Hematopoietic multipotent progenitor cell (in vitro differentiated cells): ENCODE measurements around the gene TMEM184B. TPM values are rescaled to one million over a fixed set of nuclear protein-coding genes. Genes with fewer than 3 reads are reported as not detected.

Experiments used
- DNase-seq, 3 donors: peaks; one replicate each; pipeline ENCODE4 v3.0.0-alpha.2; 2011 to 2015; ENCODE audit warnings: low read depth in 2 of 3, low spot score in 2 of 3
- total RNA-seq: library from RNA; depleted of rRNA; stranded (reverse); fragments of >200 nt; gene quantifications from one replicate; pipeline ENCODE4 v1.2.3, GENCODE V29; 2012

The TMEM184B gene
- 13.5 TPM for total RNA-seq

DNA sequence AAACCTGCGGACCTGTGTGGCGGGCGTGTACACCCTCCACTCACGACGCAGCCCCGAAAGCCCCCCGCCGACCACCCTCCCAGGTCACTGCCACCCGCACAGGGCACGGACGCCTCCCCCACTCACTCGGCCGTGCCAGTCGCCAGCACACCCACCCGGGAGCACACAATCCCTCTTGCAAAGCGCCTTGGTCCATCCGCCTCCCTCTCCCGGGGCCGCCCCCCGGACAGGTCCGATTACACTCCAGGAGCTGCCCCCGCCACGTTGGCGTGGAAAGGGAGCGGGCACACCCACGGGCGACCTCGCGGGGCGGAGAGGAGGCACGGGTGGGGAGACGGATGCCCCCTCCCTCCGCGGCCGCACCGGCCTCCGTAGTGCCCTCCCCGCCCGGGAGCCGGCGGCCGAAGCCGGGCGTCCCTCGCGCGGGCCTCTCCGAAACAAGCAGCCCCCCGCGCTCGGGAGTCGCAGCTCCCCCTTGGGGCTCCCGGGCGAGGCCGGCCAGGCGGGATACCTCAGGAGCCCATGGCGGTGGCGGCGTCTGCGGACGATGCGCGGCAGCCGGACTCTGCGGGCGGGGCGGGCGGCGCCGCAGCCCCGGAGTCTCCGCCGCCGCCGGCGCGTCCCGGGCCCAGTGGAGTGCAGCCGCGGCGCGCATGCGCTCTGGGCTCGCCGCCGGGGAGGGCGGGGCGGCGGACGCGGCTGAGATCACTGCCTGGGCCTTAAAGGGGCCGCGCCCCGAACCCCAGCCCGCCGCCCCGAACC is at the start of gene TMEM184B:
Gene TMEM184B (minus strand): TSS at position 638 of the 762 bp plus-strand sequence. CDS start 25,049 bp downstream, outside the sequence.
- peak; percentile 79 to 84 (median 80) for DNase-seq

DNA sequence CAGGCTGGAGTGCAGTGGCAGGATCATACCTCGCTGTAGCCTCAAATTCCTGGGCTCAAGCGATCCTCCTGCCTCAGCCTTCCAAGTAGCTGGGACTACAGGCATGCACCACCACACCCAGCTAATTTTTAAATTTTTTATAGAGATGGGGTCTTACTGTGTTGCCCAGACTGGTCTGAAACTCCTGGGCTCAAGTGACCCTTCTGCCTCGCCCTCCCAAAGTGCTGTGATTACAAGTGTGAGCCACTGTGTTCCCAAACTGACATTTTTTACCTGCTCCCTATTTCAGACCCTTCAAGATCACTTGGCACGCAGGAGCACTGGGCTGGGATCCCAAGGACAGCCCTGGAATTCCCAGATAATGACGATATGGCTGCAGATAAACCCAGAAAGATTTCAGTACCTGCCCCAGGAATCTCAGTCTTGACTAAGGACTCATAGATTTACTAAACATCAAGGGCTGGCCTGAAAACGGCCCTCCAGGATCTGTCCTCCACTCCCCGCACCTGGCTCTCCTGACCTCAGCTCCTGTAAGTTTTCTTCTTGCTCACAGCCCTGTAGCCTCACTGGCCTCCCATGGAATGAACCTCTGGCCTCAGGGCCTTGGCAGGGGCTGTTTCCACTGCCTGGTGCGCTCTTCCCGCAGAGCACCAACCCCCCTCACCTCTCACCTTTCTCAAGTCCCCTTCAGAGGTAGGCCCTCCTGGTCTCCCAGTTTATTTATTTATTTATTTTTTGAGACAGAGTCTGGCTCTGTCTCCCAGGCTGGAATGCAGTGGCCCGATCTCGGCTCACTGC is 48.0 kb upstream of the TMEM184B start:
- DNase-seq, result no peak

DNA sequence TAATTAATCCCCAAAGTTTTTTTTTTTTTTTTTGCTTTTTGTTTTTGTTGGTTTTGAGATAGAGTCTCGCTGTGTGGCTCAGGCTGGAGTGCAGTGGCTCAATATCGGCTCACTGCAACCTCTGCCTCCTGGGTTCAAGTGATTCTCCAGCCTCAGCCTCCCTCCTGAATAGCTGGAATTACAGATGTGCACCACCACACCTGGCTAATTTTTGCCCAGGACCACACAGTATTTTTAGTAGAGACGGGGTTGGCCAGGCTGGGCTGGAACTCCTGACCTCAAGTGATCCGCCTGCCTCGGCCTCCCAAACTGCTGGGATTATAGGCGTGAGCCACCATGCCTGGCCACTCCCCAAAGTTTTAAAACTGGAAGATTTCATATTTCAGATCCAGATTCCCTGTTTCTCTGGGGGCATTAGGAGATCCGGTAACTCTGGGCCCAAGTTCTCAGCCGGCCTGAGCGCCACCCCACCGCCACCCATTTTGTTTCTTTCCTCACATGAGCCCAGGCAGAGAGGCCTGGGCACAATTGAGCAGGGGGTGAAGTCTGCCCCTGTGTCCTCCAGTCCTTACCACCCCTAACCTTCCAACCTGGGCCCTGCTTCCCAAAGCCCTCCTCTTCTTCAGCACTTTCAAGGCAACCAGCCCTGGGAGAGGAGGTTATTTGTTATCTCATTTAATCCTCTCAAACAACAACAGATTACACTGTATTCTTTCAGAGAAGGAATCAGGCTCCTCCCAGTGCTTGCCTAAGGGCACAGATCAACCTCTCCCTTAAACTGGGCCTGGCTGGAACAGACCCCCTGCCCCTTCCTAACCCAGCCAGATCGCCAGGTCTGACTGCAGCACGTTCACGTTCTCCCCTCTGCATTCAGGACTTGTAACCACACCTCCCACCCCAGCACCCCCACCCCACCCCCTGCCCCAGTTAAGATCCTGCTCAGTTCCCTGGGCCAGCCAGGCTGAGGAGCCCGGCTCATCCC is 46.3 kb upstream of the TMEM184B start:
- DNase-seq, result no peak

DNA sequence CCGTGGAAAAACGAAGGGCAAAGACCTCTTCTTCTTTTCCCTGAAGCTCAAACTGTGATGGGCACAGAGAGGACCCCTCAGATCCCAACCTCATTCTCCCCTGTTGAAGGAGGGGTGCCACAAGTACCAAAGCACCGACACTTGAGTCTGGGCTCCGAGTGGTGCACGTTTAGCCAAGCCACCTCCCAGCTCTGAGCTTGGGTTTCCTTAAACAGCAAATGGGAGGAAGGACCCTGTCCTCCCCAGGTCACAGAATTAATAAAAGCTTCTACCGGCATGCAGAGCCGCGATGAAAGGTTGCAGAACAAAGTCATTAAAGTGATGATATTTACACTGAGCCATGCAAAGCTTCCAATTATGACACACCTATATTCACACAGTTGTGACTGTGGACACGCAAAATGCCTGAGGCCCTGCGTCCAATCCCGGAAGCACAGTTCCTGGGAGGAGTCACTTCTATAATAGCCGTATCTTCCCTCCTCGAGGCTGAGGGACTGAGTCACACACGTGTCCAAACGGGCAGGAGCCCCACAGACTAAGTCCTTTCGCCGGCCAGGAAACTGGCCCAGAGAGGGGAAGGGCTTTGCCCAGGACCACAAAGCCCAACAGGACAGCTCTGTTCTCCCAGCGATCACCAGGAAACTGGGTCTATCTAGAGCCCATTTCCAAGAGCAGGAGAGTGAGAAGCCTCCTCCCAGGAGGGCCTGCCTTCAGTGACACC is 45.3 kb upstream of the TMEM184B start:
- DNase-seq, result peak in 1 of 3 donors; percentile 19

DNA sequence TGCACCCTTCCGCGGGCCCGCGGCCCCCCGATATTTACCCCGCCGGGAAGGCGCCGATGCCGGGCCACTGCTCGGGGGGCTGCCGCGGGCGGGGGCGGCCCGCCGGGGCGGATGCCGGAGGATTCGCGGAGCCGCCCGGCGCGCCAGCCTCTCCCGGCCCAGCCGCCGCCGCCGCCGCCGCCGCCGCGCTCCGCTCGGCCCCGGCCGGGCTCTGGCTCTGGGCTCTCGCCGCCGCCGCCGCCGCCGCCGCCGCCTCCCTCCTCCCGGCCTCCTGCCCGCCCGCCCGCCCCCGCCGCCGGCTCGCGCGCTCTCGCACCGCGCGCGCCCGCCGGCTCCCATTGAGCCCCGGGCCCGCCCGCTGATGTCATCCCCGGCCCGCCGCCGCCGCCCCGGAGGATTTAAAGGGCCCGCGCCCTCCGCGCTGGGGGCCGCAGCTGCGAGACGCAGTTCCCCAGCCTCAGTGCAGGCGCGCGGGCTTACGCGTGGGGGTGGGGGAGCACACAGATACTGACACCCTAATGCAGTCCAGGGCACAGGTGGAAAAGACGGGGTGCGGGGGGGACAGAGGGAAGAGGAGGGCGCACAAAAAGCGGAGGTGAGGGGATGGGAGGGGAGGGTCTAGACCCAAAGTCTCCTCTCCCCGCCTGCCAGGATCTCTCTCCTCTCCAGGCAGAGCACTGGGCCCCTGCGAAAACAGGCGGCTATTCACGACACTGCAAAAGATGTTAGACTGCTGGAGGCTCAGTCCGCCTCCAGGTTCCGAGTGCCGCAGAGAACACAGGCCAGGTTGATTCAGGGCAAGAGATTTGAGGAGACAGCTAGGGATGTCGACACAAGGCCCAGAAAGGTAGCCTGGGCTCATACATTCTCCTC is 44.5 kb upstream of the TMEM184B start, which contains the start of gene CSNK1E:
Gene CSNK1E (minus strand): TSS at position 312 of the 873 bp plus-strand sequence. CDS start 3,276 bp downstream, outside the sequence.
- DNase-seq, result peak in 2 of 3 donors; percentile 64 to 76

DNA sequence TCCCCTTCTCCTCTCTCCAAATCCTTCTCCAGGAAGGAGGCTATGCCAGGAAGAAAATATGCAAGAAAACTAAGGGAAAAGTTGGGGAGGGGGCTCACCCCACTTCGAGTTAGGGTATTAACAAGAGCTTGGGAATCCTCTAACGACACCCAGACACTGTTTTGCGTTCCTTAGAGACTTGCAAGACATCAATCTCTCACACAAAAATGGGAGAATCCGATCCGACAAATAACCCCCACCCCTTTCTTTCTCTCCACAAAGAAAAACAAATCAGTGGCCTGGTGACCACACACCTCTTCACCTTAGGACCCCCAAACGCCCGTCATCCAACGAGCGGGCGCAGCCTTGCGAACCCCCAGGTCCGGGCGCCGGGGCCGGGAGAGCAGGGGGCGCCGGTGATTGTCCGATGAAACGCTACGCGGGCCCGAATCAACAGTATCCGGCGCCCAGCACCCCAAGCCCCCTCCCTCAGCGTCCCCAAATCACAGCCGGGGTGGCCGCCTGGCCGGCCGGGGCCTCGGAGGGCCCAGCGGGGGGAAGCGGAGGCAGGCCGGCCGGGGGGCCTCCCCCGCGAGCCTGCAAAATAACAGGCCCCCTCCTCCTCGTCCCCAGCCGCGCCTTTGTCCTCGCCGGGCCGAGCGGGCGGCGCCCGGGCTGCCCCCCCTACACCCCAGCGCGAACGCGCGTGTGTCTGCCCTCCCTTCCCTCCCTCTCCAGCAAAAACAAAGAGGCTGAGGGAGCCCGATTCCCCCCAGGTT is 43.7 kb upstream of the TMEM184B start:
- peak in 1 of 3 donors; percentile 64 for DNase-seq

DNA sequence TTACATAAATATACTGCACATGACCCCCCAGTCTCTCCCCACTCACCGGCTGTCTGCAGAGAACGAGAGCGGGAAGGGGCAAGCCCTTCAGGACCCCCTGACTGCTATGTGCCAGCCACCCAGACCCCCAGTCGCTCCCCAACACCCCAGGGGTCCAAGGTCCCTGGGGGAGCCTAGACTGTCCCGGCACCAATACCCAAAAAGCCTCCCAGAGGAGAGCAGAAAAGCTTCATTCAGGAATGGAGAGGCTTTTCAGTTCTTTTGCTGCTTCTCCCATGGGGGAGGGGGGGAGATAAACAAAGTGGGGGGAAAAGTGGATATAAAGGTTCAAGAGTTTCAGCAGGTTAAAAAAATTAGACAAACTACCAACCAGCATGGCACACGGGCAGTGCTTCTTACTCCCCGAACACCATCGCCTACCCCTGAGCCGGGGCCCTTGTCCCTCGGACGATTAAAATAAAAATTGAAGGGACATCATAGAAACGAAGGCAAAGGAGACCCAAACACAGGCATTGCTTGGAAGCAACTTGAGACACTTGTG is 43.1 kb upstream of the TMEM184B start:
- no peak for DNase-seq

DNA sequence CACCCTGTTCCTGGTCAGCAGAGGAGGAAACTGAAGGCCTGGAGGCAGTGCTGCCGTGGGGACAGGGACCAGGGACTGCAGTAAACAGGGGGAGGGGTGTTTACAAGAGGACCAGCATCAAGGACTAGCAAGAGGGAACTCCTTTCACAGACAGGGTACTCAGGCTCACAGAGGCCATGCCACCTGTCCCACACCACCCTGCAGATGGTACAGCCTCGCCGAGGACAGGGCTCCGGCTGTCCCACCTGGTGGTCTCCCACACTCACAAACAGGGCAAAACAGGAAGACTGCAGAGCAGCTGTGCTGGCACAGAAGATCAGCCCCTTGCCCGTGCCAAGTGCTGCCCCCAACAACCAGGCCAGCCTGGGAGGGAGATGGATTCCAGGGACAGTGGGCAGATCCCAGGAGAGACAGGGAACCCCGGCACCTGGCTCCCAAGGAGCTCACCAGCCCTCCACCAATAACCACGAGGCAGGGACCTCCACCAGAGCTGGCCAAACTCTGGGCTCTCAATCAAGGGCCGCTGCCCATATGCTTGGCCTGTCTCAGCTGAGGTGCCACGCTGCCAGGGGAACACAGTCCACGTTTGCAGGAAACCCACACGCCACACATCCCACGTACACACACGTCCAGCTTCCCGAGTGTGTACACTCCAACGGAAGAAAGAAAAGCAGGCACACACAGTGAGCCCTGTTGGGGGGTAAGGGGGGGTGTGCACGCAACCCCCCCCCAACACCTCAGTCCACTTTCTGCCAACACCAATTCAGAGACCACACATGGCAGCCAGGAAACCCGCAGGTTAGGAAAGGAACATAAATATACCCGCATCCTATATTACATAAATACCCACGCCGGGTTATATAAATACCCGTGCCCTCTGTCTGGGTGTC is 42.4 kb upstream of the TMEM184B start:
- DNase-seq, result peak in 1 of 3 donors; percentile 62

DNA sequence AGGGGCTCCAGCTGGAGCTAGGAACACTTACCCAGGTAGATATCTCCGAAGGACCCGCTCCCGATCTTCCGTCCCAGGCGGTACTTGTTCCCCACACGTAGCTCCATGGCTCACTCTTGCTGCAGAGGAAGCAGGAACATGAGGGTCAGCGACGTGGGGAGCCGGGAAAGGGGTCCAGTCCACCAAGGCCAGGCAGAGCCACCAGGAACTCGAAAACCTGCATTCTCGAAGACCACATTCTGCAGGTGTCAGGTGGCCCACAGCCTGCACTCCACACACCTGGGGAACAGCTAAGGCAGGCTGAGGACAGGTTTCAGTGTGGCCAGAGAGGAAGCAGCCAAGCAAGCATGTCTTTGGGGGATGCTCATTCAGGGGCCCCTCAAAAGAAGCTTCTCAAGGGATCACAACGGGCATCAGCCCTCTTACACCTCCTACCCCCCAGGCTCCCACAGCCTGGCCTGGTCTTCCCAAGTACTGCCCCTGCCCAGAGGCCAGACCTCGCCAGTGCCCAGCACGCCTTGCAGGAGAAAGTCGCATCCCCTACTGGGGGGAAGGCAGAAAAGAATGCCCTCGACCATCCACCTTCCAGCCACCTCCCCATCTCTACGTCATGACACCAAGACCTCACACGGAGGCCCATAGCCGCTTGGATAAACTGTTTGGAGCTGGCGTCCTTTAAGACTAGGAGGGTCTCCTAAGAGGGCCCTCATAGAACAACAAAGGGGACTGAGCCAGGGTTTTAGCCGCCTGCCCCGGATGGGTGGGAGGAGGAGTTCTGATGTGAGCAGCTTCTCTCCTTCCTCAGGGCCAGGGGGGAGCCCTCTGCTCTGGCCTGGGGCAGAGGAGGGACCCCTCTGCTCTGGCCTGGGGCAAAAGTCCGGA is 41.5 kb upstream of the TMEM184B start:
- DNase-seq, result no peak

DNA sequence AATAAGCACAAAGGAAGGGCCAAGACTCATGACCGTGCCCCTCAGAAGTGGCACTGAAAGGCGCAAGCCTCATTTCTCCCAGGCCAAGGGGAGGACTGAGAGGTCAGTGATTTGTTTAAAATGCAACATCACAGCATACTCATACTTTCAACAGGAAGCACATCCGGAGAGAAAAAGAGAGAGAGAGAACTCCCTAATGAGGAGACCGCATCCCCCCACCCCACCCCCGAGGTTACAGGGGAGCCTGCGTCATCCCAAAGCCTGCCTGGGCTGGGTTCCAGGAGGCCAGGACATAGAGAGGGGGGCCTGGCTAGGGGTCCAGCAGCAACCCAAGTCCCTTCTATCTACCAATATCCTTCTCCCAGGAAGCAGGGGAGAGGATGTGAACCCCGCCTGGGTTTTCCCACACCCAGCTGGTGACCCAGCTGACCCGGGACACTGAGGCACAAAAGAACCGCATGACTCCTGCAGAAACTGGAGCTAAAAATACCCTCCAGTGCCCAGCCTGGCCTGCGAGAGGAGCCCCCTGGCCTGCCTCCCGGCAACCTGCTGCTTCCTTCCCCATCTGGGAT is 40.7 kb upstream of the TMEM184B start:
- DNase-seq, result no peak

DNA sequence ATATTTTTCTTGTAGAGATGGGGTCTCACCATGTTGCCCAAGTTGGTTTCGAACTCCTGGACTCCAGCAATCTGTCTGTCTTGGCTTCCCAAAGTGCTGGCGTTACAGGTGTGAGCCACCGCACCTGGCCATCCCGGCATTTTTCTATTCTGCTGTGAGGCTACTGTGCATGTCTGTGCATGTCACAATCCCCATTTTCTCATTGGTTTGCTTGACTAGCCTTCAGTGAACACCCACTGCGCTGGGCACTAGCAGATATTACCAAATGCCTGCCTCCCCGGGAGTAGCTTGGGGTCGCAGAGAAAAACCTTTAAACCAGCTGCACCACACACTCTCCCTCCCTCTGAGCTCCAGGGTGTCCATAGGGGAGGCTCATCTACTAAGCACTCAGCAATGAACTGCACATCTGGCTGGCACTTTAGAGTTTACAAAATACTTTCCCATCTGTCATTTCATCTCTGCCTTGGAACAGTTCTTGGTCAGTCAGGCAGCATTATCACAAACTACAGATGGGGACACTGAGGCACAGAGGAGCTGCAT is 39.5 kb upstream of the TMEM184B start:
- no peak for DNase-seq

DNA sequence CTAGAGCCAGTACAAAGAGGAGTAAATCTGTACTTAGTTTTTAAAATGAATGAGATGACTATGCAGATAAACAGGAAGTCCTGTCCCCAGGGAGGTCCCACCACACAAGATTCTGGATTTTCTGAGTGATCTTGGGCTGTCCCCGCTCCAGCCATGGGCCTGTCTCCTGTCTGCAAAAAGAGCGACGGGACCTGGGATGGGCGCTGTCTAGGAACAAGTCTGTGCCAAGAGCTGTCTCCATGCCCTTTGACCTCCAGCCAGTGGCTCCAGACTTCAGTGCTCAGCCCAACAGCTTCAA is 38.5 kb upstream of the TMEM184B start:
- DNase-seq, result peak in 1 of 3 donors; percentile 15

DNA sequence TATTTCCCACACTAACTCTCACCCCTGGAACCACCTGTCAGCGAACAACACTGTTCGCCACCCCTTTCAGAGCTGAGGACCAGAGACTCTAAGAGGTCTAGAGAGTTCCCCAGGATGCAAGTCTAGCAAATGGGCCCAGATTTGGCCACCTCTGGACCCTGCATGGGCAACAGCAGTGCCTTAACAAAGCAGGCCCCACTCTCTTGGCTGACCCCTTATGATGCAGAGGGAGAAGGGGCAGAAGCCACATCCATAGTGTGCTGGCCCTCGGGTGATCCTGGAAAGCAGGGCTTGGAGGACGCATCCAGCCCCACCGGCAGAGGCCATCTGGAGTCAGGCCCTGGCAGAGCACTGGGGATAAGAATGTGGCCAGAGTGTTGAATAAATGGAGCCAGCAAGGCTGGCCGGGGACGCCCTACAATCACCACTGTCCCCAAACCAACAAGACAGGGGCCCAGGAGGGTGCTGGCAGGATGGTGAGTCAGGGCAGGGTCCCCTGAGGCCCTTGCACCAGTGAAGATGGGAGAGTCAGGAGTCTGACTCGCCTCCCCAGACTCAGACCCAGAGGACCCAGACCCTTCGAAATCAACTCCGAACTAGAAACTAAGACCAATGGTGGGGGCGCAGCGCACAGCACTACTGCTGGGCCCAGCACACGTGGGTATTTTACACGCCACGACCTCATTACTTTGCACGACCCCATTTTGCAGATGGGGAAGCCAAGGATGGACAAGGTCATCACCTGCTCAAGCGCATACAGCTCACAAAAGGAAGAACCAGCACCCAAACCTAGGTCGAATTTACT is 37.9 kb upstream of the TMEM184B start:
- no peak for DNase-seq

DNA sequence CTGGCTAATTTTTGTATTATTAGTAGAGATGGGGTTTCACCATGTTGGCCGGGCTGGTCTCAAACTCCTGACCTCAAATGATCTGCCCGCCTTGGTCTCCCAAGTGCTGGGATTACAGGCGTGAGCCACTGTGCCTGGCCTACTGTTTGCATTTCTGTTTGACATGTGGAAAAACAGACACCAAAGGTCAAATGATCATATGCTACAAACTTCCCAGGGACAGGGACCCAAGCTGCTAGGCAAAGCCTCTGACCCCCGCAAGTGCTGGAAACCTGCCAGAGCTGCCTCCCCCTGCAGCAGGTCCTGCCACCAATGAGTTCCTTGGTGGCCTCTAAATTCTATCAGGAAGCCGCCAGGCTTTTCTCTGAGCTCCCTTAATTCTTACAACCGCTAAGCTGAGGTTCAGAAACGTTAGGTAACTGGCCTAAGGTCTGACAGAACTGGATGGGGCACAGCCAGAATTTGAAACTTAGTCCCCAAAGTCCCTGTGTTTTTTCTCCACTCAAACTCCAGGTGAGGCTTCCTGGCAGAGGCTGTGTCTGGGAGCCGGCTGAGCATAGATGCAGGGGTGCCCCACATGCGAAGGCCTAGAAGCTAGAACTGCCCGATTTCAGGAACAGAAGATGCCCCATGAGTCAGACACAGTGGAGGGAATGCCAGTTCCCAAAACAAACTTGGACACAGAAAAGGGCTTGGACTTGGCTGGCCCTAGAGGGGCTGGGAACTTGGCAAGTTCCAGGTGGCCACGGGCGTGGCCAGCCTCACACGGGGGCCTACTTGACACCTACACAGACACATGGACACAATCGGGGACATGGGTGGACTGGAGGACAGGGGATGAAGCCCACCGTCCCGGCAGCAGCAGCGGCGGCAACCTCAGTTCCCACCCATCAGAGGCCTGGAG is 37.1 kb upstream of the TMEM184B start:
- DNase-seq, result no peak
